HG03060 (cell line): ENCODE data around the gene MED23.
"Not testable (repeated sequence)": the region's sequence is repeated elsewhere in the genome, so short reads cannot be mapped to it uniquely, and the experiment has no call there.

Experiments used
- ATAC-seq: cut with Tn5 transposase; IDR thresholded peaks from one replicate; pipeline ENCODE4 v1.9.1; 2021; ENCODE audit warnings: low read depth, moderate number of reproducible peaks; ENCODE audit not compliant: unreplicated experiment

The MED23 gene

GRCh38 chr6:131575834-131576478 is 52.1 kb downstream of the MED23 start:
- no peak for ATAC-seq

DNA sequence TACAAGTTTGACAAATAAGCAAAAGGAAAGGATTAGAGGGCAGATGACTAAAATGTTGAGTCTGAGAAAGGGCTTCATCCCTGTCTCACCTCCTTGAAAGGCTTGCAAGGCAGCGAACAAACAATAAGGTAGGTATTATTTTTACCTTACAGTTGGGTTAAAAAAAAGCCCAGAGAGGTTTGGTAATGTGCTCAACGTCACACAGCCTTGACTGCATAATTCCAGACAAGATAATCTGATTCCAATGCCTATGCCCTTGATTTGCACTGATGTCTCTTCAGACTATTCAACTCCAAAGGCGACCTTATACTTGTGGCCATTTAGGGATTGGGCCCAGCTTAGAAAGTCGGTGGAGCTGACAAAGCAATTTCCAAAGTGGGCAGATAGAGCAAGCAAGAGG is 53.4 kb downstream of the MED23 start:
- ATAC-seq = no peak

DNA sequence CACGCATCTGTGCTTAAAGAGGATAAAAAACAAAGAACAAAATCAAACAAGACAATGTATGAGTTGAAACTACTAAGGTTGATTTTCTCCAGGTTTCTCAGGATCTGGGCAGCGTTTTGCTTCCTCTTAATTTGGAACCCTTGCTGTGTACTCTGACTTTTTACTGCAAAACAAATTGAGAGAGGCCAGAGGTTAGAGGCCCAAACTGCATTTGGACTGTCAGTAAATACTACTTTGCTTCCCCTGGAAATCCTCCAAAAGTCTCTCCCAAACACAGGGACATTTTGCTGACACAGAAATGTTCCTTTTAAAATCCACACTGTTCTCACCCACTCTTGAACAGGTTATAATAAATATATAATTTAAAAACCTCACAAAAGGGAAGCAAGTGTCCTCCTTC is 53.9 kb downstream of the MED23 start:
- no peak for ATAC-seq

- no peak for ATAC-seq
These were observed 55.2 kb downstream of the MED23 start, which contains the start of gene ARG1 for GRCh38 chr6:131572686-131573415. ARG1 (plus strand) TSS chr6:131573226; CDS start chr6:131573283, 57 bp downstream.

- ATAC-seq = no peak
These were observed 59.3 kb downstream of the MED23 start for GRCh38 chr6:131568726-131569125.

DNA sequence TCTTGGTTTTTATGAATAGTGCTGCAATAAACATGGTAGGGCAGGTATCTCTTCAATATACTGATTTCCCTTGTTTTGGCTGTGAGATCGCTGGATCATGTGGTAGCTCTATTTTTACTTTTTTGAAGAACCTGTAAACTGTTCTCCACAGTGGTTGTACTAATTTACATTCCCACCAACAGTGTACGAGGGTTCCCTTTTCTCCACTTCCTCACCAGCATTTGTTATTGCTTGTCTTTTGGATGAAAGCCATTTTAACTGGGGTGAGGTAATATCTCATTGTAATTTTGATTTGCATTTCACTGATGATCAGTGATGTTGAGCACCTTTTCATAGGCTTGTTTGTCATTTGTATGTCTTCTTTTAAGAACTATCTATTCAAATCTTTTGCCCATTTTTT is 63.0 kb downstream of the MED23 start:
- no peak for ATAC-seq

GRCh38 chr6:131561925-131562707 is 65.9 kb downstream of the MED23 start:
- no peak for ATAC-seq

GRCh38 chr6:131558922-131559321 is 69.1 kb downstream of the MED23 start:
- no peak for ATAC-seq

GRCh38 chr6:131555992-131556391 is 72.0 kb downstream of the MED23 start:
- ATAC-seq = no peak

GRCh38 chr6:131552572-131552971 is 75.5 kb downstream of the MED23 start:
- ATAC-seq = no peak

DNA sequence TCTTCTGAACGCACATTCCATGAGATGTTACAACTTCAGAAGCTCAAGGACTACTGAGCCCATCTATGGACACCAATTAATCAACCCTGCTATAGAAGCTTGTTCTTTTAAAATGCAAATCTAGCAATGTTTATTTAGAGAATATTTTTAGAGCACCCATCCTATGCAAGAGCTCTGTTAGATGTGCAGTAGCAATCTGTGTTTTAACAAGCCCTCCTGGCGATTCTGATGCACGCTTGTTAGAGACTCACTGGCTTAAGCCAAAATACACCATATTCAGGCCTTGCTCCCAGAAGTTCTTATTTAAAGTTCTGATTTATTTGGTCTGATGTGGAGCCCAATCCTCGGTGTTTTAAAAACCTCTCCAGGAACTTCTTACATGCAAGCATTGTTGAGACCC is 76.1 kb downstream of the MED23 start:
- ATAC-seq = no peak

- ATAC-seq = no peak
These were observed 78.2 kb downstream of the MED23 start for GRCh38 chr6:131549811-131550210.

DNA sequence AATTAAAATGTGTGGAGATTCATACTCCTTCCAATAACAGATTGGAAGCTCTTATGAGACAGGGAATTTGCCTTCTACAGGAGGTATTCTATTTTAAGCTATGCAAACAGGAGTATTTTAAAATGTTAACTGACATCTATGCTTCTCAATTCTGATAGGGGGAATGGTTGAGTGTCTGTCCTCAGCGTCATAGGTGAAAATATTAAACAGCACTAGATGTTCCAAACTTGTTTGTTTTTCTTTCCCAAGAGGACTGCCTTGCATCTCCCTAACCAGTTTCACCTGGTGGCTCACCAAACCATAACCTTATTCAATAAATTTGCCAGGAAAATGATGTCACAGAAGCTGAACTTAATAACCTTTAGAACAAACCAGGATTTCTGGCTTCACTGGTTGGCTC is 79.6 kb downstream of the MED23 start:
- no peak for ATAC-seq

DNA sequence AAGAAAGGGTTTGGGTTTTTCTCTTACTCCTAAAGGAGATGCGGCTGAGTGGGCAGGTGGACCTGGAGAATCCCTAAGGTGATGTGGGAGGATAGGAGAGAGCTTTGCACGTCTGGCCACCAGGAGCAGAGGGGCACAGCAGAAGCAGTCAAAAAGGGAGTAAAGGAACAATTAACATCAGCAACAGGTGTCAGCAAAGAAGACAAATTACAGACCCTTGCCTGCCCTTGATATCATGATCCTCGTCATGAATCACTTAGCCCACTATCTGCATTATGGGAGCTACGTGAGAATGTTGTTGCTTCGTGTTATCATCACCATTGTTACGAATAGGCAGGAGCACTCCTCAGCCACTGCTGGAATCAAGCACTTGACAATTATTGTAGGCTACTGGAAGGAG is 80.6 kb downstream of the MED23 start:
- no peak for ATAC-seq

DNA sequence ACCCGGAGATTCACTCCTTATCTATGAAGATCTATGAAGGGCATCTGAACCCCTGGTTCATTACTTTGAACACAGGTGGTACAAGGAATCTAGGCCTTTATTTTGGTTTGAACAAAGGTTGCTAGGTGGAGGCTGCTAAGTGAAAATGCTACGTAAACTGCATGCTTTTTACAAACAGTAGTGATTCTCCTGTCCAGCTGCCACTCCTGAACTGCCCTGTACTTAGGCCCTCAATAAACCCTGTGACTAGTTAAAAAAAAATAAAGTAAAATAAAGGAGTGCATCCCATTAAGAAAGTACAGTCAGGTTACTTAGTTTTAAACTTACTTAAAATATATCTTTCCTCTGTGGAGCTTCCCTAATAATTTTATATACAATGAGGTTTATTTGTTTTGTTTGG is 82.7 kb downstream of the MED23 start:
- no peak for ATAC-seq

- ATAC-seq = not testable (repeated sequence)
These were observed 89.4 kb downstream of the MED23 start for GRCh38 chr6:131538615-131539014.

GRCh38 chr6:131532580-131533039 is 95.4 kb downstream of the MED23 start:
- ATAC-seq = peak; percentile 64

GRCh38 chr6:131531681-131532080 is 96.4 kb downstream of the MED23 start:
- not testable (repeated sequence) for ATAC-seq

DNA sequence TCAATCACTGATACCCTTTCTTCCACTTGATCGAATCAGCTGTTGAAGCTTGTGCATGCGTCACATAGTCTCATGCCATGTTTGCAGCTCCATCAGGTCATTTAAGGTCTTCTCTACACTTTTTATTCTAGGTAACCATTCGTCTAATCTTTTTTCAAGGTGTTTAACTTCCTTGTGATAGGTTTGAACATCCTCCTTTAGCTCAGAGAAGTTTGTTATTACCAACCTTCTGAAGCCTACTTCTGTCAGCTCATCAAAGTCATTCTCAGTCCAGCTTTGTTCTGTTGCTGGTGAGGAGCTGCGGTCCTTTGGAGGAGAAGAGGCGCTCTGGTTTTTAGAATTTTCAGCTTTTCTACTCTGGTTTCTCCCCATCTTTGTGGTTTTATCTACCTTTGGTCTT is 97.1 kb downstream of the MED23 start:
- not testable (repeated sequence) for ATAC-seq

DNA sequence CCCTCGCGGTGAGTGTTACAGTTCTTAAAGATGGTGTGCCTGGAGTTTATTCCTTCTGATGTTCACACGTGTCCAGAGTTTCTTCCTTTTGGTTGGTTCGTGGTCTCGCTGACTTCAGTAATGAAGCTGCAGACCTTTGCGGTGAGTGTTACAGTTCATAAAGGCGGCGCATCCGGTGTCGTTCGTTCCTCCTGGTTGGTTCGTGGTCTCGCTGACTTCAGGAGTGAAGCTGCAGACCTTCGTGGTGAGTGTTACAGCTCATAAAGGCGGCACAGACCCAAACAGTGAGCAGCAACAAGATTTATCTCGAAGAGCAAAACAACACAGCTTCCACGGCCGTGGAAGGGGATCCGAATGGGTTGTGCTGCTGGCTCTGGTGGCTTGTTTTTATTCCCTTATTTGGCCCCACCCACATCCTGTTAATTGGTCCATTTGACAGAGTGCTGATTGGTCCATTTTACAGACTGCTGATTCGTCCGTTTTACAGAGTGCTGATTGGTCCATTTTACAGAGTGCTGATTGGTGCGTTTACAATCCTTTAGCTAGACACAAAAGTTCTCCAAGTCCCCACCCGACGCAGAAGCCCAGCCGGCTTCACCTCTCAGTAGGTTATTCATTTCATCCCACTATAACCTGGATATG is 103.2 kb downstream of the MED23 start:
- ATAC-seq = no peak
